Gastrocnemius medialis (tissue), 4 donors: ENCODE data around the gene KRT23.

Experiments
- CTCF ChIP-seq, 5 experiments: fragments of 450-650 bp in 3 of 5; fragments of 200-600 bp in 2 of 5; sonication (generic) in 2 of 5; IDR thresholded peaks in 4 of 5; conservative IDR thresholded peaks in 1 of 5; 1 replicate in 4 of 5; 2 replicates in 1 of 5; pipeline ENCODE4 v1.5.1; 2016 to 2019; ENCODE audit warnings: antibody characterized with exemption in 5 of 5, mild to moderate bottlenecking in 3 of 5, moderate library complexity in 3 of 5
- POLR2A ChIP-seq, 2 donors: fragments of 450-650 bp; IDR thresholded peaks; one replicate each; pipeline ENCODE4 v1.6.1; 2017; ENCODE audit warnings: antibody characterized with exemption in 2 of 2, mild to moderate bottlenecking in 2 of 2, moderate library complexity in 2 of 2

DNA sequence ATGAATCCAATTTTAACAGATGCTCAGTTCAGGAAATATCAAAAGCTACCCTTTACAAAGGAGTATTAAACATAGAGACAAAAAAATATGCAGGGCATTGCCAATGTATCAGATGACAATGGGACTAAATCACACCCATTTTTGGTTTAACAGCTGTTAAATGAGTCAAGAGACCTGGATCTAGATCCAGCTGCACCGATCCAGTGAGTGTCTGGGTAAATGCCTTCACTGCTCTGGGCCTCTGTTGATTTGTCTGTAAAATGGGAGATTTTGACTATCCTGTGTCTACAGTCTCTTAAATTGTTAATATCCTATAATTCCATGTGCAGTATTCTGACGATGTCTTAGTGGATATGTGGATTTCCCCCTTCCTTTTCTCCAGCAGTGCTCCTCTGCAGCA lies 16.4 kb downstream of the KRT23 start:
- TF ChIP-seq CTCF (IDR thresholded peaks at IDR 0.05 in 4 of 5, conservative IDR thresholded peaks at IDR 0.05 in 1 of 5) (no peak), POLR2A (IDR thresholded peaks at IDR 0.05) (no peak)
